Esophagus mucosa (tissue), 1 donor: Measurements from ENCODE around the gene CCNB2. TPM values are rescaled to one million over a fixed set of nuclear protein-coding genes. Genes with fewer than 3 reads are reported as not detected.

Experiments used
- ATAC-seq: fragments of 200-7000 bp; cut with Tn5 transposase; one replicate; pipeline ENCODE4 v1.9.1; 2020
- total RNA-seq: library from RNA; stranded (reverse); gene quantifications from one replicate; pipeline ENCODE4 v1.2.4, GENCODE V29; 2023
- donor health status: DM: yes; HTN: yes; CAD: no.

CCNB2 gene
- total RNA-seq, 1 donor from 2014 or later = 27.0 TPM

GRCh38 chr15:59168536-59168935, 63.6 kb downstream of the CCNB2 start:
- no peak for ATAC-seq

DNA sequence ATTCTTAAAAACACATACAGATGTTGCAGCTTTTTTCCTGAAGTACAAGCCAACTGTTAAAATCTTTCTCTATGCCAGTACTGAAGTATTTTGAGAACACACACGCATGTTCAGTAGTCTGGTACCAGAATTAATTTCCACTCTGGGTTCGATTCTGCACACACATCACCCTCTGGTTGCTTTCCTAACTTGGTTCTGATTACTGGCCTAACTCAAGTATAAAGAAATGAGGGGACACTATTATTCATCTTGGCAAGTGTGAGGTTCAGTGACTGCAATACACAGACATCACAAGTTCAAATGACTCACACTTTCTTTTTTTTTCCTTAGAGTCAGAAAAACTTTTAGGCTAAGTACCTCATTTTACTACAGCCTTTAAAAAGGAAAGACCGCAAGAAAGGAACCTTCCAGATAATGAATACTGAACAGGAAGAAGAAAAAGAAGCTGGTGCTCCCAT, 64.3 kb downstream of the CCNB2 start:
- ATAC-seq = no peak

- peak; percentile 78 for ATAC-seq
Measured at GRCh38 chr15:59170295-59171066, 65.5 kb downstream of the CCNB2 start.

- no peak for ATAC-seq
Measured at GRCh38 chr15:59171067-59171397, 66.1 kb downstream of the CCNB2 start.

DNA sequence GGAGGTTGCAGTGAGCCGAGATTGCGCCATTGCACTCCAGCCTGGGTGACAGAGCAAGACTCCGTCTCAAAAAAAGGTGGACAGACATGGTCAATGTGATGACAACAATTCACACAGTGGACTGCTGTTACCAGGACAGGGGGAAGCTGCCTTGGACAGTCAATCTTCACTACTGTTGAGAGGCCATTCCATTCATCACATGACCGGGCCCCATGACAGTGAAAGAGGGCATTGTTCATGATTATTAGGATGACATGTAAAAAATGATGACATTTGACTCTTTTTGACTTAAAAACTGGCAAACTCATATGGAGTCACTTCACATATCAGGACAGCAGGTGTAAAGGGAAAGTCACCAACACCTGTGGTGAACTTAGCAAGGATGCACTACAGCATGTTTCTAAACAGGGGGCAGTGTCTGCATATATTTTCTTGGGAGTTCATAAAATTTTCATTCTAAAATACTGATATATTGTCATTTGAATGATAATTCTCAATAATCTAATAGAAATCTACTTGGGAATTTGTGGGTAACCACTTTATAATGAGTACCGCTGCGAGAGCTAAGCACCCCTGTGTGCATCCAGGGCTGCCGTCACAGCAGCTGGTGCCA, 67.4 kb downstream of the CCNB2 start:
- no peak for ATAC-seq

DNA sequence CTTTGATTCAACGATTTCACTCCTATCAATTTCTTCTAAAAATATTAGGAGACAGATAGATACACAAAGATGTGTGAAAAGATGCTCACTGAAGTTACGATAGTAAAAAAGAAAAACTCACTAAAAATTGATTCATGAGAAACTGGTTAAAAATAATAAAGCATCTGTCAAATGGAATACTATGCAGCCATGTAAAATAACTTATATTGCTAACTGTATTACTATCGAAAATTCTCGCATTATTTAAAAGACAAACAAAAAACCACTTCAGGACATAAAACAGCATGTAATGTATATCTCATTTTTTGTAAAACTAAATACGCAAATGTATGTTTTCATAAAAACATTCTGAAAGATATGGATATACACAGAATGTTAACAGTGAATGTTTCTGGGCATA, 68.2 kb downstream of the CCNB2 start:
- ATAC-seq = no peak

DNA sequence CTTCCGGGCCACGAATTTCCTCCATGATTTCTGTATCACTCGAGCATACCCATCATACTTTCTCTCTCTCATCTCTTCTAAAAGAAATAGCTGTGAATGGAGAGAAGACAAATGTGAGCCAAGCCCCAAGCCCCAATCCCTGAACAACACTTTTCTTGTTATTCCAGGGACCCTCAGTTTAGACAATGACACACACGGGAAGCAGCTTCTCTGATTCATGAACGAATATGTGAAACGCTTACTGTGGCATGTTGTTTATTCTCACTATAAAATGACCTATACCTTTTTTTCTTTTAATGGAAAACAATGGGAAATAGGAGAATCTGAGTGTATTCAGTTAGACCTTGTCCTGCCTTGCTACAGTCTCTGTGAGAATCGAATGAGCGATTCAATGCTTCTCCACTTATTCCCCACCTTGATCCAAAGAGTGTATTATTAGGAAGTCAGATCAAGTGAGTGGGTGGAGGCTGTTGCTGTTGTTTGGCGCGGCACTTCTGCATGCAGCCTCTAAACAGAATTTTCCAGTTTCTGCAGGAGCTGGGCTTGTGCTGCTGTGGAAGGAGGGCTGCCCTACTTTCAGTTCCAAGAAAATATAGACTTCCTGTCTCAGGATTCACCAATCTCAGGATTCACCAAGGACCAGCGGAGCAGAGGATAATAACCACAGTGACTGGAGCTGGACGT, 69.3 kb downstream of the CCNB2 start:
- ATAC-seq = no peak

Other genes with a start within 250 kb of the CCNB2 start
- gene SLTM, start 171.5 kb upstream of the CCNB2 start, total RNA-seq = 53.4 TPM
- gene RNF111, start 117.5 kb upstream of the CCNB2 start, total RNA-seq = 21.0 TPM
- gene LDHAL6B, start 101.7 kb downstream of the CCNB2 start, total RNA-seq = not detected